HFF-Myc (cell line): Measurements from ENCODE around the gene PRDM16.

Experiments used
- DNase-seq: peaks from one replicate; pipeline ENCODE4 v3.0.0-alpha.2; 2011; ENCODE audit warnings: low read depth; ENCODE audit errors: extremely low read depth
- H3K4me3 ChIP-seq: replicated peaks from 2 replicates; pipeline ENCODE4 v1.5.1; 2011; ENCODE audit warnings: low read depth, mild to moderate bottlenecking, control low read depth, low read length
- TF ChIP-seq, protein P1 (sequence below): IDR thresholded peaks from 2 replicates; pipeline ENCODE4 v1.5.1; 2012; ENCODE audit warnings: mild to moderate bottlenecking, low read depth, low read length, control low read depth; ENCODE audit errors: missing control alignments

The PRDM16 gene

DNA sequence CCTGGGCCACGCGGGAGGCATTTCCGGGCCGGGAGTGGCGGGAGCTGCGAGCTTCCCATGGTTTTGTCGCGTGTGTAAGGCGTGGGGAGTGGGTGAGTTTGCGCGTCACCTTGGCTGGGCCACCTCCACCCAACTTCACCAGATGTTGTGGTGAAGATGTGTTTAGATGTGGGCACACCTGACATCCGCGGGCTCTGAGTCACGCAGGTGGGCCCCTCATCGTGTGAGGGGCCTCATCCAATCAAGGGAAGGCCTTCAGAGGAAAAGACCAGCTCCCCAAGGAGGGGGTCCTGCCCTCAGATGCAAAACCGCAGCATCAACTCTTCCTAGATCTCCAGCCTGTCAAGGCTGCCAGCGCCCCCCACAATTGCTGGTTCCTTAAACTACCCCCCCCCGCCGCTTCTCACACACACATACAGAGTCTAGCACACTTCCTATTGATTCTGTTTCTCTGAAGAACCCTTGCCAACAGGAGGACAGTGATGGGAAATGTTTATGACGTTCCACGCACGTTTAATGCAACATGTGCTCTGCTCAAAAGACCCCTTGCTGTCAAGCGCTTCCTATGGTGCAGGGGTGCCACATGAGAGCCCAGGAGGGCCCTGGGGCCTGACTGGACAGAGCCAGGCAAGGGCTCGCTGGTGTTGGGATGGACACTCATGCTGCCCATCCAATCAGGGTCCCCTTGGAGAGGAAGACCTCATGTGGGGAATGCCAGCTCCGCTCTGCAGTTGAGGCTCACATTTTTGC lies 35.8 kb upstream of the PRDM16 start:
- no peak for DNase-seq
- TF ChIP-seq, protein P1, sequence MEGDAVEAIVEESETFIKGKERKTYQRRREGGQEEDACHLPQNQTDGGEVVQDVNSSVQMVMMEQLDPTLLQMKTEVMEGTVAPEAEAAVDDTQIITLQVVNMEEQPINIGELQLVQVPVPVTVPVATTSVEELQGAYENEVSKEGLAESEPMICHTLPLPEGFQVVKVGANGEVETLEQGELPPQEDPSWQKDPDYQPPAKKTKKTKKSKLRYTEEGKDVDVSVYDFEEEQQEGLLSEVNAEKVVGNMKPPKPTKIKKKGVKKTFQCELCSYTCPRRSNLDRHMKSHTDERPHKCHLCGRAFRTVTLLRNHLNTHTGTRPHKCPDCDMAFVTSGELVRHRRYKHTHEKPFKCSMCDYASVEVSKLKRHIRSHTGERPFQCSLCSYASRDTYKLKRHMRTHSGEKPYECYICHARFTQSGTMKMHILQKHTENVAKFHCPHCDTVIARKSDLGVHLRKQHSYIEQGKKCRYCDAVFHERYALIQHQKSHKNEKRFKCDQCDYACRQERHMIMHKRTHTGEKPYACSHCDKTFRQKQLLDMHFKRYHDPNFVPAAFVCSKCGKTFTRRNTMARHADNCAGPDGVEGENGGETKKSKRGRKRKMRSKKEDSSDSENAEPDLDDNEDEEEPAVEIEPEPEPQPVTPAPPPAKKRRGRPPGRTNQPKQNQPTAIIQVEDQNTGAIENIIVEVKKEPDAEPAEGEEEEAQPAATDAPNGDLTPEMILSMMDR, result no peak
- no peak overlapping the region for H3K4me3 ChIP-seq

DNA sequence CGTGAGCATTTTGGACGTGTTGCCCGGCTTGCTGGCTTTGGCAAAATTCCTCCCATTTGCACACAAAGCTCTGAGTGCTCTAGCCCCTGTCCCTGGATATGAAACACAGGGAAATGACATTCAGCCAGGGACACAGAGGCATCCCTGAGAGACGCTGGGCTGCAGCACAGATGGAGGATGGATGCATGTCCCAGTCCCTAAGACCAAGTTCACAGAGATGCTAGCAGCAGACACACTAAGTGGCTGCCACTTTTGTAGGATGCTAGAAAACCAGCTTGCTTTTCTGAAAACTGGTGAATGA lies 35.3 kb upstream of the PRDM16 start:
- H3K4me3 ChIP-seq, result no peak overlapping the region
- DNase-seq, result no peak
- TF ChIP-seq, protein P1, result no peak

DNA sequence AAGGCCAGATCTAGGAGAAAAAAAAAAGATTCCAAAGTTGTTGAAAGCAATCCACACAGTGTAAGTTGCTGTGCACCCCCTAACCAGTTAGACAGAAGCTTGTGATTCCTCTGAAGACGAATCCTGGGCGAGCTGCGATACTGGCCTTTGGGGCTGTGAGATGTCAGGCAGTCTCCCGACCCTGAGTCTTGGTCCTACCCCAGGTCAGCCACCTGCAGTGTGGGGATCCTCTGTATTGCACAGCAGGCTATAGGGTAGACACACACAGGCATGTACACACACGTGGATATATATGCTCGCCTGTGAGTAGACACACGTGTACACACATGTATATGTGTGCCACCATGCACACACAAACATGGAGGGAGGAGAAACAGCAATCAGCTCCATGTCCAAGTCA lies 34.8 kb upstream of the PRDM16 start:
- TF ChIP-seq, protein P1, result no peak
- no peak for DNase-seq

DNA sequence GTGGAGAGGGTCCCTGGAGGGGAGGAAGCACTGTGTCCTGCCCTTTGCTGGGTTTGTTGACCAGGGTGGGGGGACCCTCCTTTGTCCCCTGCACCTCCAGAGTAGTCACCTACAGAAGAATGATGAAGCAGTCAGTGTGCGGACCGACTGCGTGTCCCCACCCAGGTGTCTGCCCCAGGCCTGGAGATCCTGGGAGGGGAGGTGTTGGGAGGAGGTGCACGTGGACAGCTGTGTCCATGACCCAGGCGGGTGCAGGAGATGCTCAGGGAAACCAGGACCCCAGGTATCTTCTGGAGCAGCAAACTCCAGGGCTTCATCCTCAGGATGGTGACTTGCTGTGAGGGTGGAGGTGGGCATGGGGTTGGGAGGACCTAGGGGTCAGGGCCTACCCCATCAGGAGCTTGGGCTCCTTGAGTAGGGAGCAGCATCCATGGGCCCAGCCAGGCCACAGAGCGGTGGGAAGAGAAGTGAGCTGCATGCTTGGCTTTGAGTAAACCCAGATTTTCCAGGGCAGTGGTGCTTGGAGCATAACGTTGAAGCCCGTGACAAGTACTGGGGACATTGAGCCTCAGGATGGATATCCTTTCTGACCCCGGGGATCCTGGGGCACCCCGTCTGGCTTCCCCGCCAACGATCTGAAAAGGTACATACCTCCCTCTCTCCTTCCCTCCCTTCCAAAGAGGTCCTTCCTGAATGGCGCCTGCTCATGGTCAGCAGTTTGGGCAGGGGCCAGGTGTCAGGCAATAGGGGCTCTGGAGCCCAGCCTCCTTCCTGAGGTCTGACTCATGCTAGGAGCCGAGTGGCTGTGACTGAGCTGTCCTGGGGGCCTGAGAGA lies 34.1 kb upstream of the PRDM16 start:
- TF ChIP-seq, protein P1, result no peak
- H3K4me3 ChIP-seq, result no peak overlapping the region
- DNase-seq, result no peak

More for the DNA sequence above, 34.8 kb upstream of the PRDM16 start:
- no peak overlapping the region for H3K4me3 ChIP-seq

DNA sequence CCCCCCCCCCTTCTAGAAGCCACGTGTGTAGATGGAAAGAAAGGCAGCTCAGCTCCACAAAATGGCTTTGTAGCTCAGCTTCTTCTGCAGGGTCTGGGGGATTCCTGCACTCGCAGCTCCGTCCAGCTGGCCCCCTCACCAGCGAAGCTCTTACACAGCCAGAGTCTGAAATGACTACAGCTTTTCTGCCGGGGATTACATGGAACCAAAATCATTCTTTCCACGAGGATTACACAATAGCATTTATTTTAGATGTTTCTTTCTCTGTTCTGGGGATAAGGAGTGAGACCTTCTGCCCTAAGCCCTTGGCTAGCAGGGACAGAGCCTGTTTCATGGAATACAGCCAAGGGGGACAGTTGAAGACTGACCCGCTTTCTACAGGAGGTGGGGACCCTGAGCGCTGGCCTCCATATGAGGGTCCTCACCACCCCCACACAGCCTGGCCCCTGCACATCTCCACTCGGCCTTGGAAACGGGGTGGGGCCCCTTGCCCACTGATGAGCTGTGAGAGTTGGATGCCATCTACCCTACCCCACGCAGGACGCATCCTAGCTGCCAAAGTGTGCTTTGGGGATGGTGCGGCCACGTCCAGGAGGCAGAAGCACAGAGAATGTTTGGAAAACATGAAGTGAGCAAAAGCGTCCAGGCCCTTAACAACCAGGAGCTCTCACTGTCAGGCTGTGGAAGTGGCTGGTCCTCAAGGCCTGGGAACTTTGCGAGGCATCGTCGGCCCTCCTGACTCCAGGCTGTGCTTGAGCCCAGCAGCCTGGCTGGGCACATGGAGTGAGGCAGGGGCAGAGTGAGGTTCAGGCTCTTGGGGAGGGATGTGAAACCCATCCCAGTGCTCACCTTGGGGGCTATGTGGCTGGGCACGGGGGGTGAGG lies 33.2 kb upstream of the PRDM16 start:
- no peak overlapping the region for H3K4me3 ChIP-seq
- DNase-seq, result no peak
- TF ChIP-seq, protein P1, result no peak

DNA sequence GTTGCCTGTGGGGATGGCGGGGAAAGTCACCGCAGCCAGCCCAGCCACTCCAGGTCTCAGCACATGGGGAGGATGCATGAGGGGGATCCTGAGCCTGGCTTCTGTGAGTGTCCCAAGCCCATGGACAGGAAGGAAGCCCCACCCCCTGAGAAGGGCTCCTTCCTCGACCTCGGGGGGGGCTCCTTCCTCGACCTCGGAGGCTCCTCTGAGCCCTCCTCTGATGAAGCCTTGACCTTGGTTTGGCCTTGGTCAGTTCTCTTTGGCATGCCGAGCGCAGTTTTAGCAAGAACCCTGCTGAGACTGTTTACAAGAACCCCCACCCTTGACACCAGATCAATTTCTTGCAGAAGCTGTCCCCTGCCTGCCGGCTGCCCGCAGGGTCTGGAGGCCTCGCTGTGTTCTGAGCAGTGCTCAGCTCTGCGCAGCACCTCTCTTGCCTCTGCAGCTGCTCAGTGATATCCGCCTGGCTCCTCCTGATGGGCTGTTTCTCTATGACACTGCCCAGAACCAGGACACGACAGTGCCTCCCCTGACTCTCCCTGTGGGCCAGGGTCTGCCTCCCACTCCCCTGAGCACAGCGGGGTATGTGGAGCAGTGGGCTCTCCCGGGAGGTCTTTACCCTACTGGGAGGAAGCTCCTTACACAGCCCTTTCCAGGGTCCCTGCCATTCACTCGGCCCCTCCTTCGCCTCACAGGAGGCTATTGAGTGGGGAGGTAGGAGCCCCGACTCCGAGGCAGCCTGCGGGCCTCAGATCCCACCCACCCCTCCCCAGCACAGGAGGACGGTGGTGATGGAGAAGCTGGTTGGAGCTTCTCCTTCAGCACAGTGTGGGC lies 32.3 kb upstream of the PRDM16 start:
- TF ChIP-seq, protein P1, result no peak
- no peak for DNase-seq
- no peak overlapping the region for H3K4me3 ChIP-seq
